B cell (primary cell): ENCODE results near the gene CCDC9B. TPM values are rescaled to one million over a fixed set of nuclear protein-coding genes. Genes with fewer than 3 reads are reported as not detected.

Experiments
- ATAC-seq: fragments of 200-7000 bp; cut with Tn5 transposase; one replicate; pipeline ENCODE4 v1.10.0; 2021; ENCODE audit warnings: low read depth, mild to moderate bottlenecking, moderate number of reproducible peaks, moderate library complexity
- CTCF ChIA-PET: fragments of 350-600 bp; sonication (Branson Sonifier 250); formaldehyde crosslinking; loops from one replicate; lab custom pipeline; 2021; ENCODE audit warnings: antibody characterized with exemption, inconsistent platforms; lab: Charles Lee
- POLR2A ChIA-PET: fragments of 350-600 bp; sonication (Branson Sonifier 250); formaldehyde crosslinking; loops from one replicate; lab custom pipeline; 2021; ENCODE audit warnings: antibody characterized with exemption; lab: Charles Lee
- DNase-seq: peaks from one replicate; pipeline ENCODE4 v3.0.0; 2013
- H2AFZ ChIP-seq: 2 replicates; pipeline ENCODE4 v1.6.1; 2012; ENCODE audit warnings: mild to moderate bottlenecking, low read depth, low read length; ENCODE audit not compliant: insufficient read depth, poor library complexity, severe bottlenecking
- H3K27ac ChIP-seq, 2 donors: 1 replicate in 1 of 2; 2 replicates in 1 of 2; pipeline ENCODE4 v1.5.1; 2012 to 2013; ENCODE audit warnings: low read length in 2 of 2, mild to moderate bottlenecking in 2 of 2, moderate library complexity in 1 of 2
- H3K27me3 ChIP-seq, 4 experiments: fragments of 200-600 bp in 1 of 4; sonication (generic) in 1 of 4; replicated peaks in 1 of 4; 1 replicate in 2 of 4; 2 replicates in 2 of 4; pipeline versions ENCODE4 v1.6.1 to v1.7.0; 2013 to 2016; ENCODE audit warnings: low read length in 3 of 4, mild to moderate bottlenecking in 2 of 4, mixed read lengths in 1 of 4, moderate library complexity in 1 of 4; ENCODE audit not compliant: insufficient read depth in 4 of 4, control insufficient read depth in 3 of 4; ENCODE audit errors: control extremely low read depth in 1 of 4
- H3K36me3 ChIP-seq, 2 experiments: replicated peaks in 1 of 2; 1 replicate in 1 of 2; 2 replicates in 1 of 2; pipeline versions ENCODE4 v1.6.1 to v1.7.1; 2013; ENCODE audit warnings: low read length in 1 of 2; ENCODE audit not compliant: insufficient read depth in 2 of 2, control insufficient read depth in 1 of 2; ENCODE audit errors: control extremely low read depth in 1 of 2, extremely low read depth in 1 of 2
- H3K4me1 ChIP-seq, 2 donors: fragments of 200-600 bp in 1 of 2; sonication (generic) in 1 of 2; 1 replicate in 1 of 2; 2 replicates in 1 of 2; pipeline versions ENCODE4 v1.5.1 to v1.6.1; 2013 to 2017; ENCODE audit warnings: low read length in 2 of 2; ENCODE audit not compliant: control insufficient read depth in 2 of 2, insufficient read depth in 2 of 2
- H3K4me2 ChIP-seq: replicated peaks from 2 replicates; pipeline ENCODE3; 2012; ENCODE audit warnings: mild to moderate bottlenecking, low read depth, low read length; ENCODE audit not compliant: poor library complexity, severe bottlenecking
- H3K4me3 ChIP-seq, 5 experiments: fragments of 200-600 bp in 1 of 5; sonication (generic) in 1 of 5; 1 replicate in 3 of 5; 2 replicates in 2 of 5; pipeline versions ENCODE4 v1.5.1 to v1.7.0; 2011 to 2016; ENCODE audit warnings: low read length in 4 of 5, mild to moderate bottlenecking in 4 of 5, low read depth in 2 of 5, control low read depth in 1 of 5, moderate library complexity in 1 of 5; ENCODE audit not compliant: insufficient read depth in 1 of 5; ENCODE audit errors: control extremely low read depth in 1 of 5, extremely low read depth in 1 of 5
- H3K79me2 ChIP-seq: fragments of 200-600 bp; sonication (generic); one replicate; pipeline ENCODE4 v1.6.0; 2016; ENCODE audit warnings: low read length; ENCODE audit not compliant: control insufficient read depth, insufficient read depth
- H3K9ac ChIP-seq: fragments of 200-600 bp; sonication (generic); 2 replicates; pipeline ENCODE4 v1.6.1; 2017; ENCODE audit warnings: mild to moderate bottlenecking, low read length, moderate library complexity
- H3K9me3 ChIP-seq, 3 donors: one replicate each; pipeline versions ENCODE4 v1.6.1 to v1.7.1; 2013; ENCODE audit warnings: low read length in 2 of 3; ENCODE audit not compliant: control insufficient read depth in 2 of 3, insufficient read depth in 1 of 3; ENCODE audit errors: control extremely low read depth in 1 of 3
- H4K20me1 ChIP-seq: 2 replicates; pipeline ENCODE4 v1.6.0; 2012; ENCODE audit warnings: mild to moderate bottlenecking, low read length; ENCODE audit not compliant: insufficient read depth, control insufficient read depth, poor library complexity, severe bottlenecking
- H3K27ac Mint-ChIP-seq: one replicate; pipeline ENCODE4 v1.8.0; 2021; ENCODE audit warnings: mixed read lengths
- H3K27me3 Mint-ChIP-seq: one replicate; pipeline ENCODE4 v1.8.0; 2021; ENCODE audit warnings: mixed read lengths
- H3K4me1 Mint-ChIP-seq: one replicate; pipeline ENCODE4 v1.8.0; 2021; ENCODE audit warnings: mixed read lengths
- H3K4me3 Mint-ChIP-seq: one replicate; pipeline ENCODE4 v1.8.0; 2021; ENCODE audit warnings: mixed read lengths
- H3K9me3 Mint-ChIP-seq: one replicate; pipeline ENCODE4 v1.8.0; 2022; ENCODE audit warnings: mixed read lengths; ENCODE audit not compliant: insufficient read depth
- EZH2 ChIP-seq: IDR thresholded peaks from 2 replicates; pipeline ENCODE4 v1.6.1; 2012; ENCODE audit warnings: borderline replicate concordance, low read depth, mild to moderate bottlenecking, moderate library complexity, low read length; ENCODE audit not compliant: insufficient read depth, poor library complexity, severe bottlenecking
- WGBS: methylation state at CpG from one replicate; pipeline ENCODE4 v1.1.5; 2013; ENCODE audit warnings: missing lambda C conversion rate; ENCODE audit not compliant: insufficient coverage; 5-methylcytosine and 5-hydroxymethylcytosine counted together
- intact Hi-C: fragments of 100-400 bp; cut with micrococcal nuclease; formaldehyde crosslinking; loops from one replicate; pipeline ENCODE4 v1.10.0; 2022
- polyA plus RNA-seq: library from polyadenylated mRNA; depleted of rRNA; stranded (reverse); fragments of >200 nt; gene quantifications from 2 replicates; pipeline ENCODE4 v1.2.3, GENCODE V29; 2012
- total RNA-seq, 2 donors: library from RNA; stranded (reverse); fragments of 120-200 nt in 1 of 2; gene quantifications; 1 replicate in 1 of 2; 2 replicates in 1 of 2; pipeline versions ENCODE4 v1.2.3 to v1.2.4, GENCODE V29; 2013 to 2022
- TF ChIP-seq, protein P1 (sequence below): fragments of 200-600 bp; IDR thresholded peaks from one replicate; pipeline ENCODE4 v1.8.0; 2022; ENCODE audit warnings: antibody characterized with exemption, mild to moderate bottlenecking

CCDC9B gene
- total and polyA plus RNA-seq, 2 donors (not counting 1 experiment from before 2014, with no cell fraction given), result 1.6 to 2.4 TPM

GRCh38 chr15:40333922-40334492 lies 6.7 kb downstream of the CCDC9B start:
- 5% methylated on average over 10 of the region's 12 CpGs for WGBS
- peak; percentile 22 for ATAC-seq
- H3K9me3 ChIP-seq, result no peaks in the 10 kb centered on the region
- H3K27me3 Mint-ChIP-seq, result peaks cover 4% of the 10 kb centered on the region
- CTCF ChIA-PET, result interaction anchor here (1.1 to 12.2 kb wide), 6 partner anchors 7 to 58 kb away, joined by 3 to 382 read pairs (median 72); partner anchors contain the start of genes INAFM2 and PLCB2
- no peaks in the 10 kb centered on the region for H3K9me3 Mint-ChIP-seq
- H3K9ac ChIP-seq, result peak overlapping the region; percentile 1
- H3K4me1 Mint-ChIP-seq, result peaks cover 28% of the 10 kb centered on the region
- H3K27ac ChIP-seq, result no peak overlapping the region
- H3K79me2 ChIP-seq, result no peaks in the 10 kb centered on the region
- H3K36me3 ChIP-seq, result no peaks in the 10 kb centered on the region
- peak overlapping the region; percentile 6 for H3K4me3 Mint-ChIP-seq
- intact Hi-C loops, result no loop called here
- H2AFZ ChIP-seq, result peak overlapping the region; percentile 56
- no peak overlapping the region for H3K4me3 ChIP-seq
- H3K4me2 ChIP-seq, result peak overlapping the region; percentile 51
- DNase-seq, result peak; percentile 48
- H3K27me3 ChIP-seq, result peaks cover 0 to 12% (median 0%) of the 10 kb centered on the region in 4 experiments
- no peaks in the 10 kb centered on the region for H4K20me1 ChIP-seq
- no peak overlapping the region for H3K27ac Mint-ChIP-seq
- peaks cover 21 to 31% of the 10 kb centered on the region in 2 donors for H3K4me1 ChIP-seq
- TF ChIP-seq EZH2, result no peak
- TF ChIP-seq, protein P1, sequence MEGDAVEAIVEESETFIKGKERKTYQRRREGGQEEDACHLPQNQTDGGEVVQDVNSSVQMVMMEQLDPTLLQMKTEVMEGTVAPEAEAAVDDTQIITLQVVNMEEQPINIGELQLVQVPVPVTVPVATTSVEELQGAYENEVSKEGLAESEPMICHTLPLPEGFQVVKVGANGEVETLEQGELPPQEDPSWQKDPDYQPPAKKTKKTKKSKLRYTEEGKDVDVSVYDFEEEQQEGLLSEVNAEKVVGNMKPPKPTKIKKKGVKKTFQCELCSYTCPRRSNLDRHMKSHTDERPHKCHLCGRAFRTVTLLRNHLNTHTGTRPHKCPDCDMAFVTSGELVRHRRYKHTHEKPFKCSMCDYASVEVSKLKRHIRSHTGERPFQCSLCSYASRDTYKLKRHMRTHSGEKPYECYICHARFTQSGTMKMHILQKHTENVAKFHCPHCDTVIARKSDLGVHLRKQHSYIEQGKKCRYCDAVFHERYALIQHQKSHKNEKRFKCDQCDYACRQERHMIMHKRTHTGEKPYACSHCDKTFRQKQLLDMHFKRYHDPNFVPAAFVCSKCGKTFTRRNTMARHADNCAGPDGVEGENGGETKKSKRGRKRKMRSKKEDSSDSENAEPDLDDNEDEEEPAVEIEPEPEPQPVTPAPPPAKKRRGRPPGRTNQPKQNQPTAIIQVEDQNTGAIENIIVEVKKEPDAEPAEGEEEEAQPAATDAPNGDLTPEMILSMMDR, result no peak
- POLR2A ChIA-PET, result interaction anchor here (1.2 to 1.7 kb wide), 2 partner anchors 26 to 54 kb away, joined by 3 to 6 read pairs; partner anchors contain the start of gene PLCB2

DNA sequence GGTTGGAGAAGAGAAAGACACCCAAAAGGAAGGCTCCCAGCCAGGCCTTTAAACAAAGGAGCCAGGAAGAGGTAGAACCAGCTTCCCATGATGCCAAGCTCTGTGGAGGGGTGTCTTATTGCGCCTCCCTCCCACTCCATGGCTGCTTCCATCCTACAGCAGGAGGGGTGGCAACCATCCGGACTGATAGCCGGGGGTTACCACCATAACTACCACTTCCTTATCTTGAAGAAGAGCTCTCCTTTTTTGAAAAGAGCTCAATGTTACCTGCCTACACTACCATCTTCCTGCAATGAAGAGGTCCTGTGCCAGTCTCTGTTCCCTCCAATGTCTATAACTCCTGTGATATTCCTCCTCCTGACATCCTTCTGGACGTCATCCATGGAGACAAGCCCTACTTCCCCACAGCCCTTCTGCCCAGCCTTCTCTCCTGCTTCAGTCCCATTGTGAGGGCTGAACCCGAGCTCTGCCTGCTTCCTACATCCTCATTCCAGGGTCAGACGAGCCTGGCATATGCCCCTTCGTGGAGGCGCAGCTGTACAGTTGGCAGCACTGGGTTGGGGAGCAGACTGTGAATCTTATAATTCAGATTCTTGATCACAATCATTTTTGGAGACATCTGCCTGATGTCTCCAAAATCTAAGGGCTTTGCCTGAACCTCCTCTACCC lies 8.5 kb downstream of the CCDC9B start:
- Histone ChIP-seq H4K20me1 (no peaks in the 10 kb centered on the region), H3K79me2 (no peaks in the 10 kb centered on the region), H3K27ac (no peak overlapping the region), H3K27me3 (peaks cover 0 to 4% (median 0%) of the 10 kb centered on the region in 4 experiments), H3K4me3 (no peak overlapping the region), H3K4me2 (no peak overlapping the region), H3K9ac (no peak overlapping the region), H2AFZ (no peak overlapping the region), H3K4me1 (peaks cover 17 to 23% of the 10 kb centered on the region in 2 donors), H3K36me3 (no peaks in the 10 kb centered on the region), H3K9me3 (no peaks in the 10 kb centered on the region)
- Mint-ChIP-seq H3K4me3 (no peak overlapping the region), H3K4me1 (peaks cover 24% of the 10 kb centered on the region), H3K27me3 (no peaks in the 10 kb centered on the region), H3K9me3 (no peaks in the 10 kb centered on the region), H3K27ac (no peak overlapping the region)
- intact Hi-C loops, result no loop called here
- DNase-seq (no peak), ATAC-seq (no peak)
- CTCF ChIA-PET, result interaction anchor here (0.7 to 12.2 kb wide), 6 partner anchors 12 to 53 kb away, joined by 4 to 221 read pairs (median 6); partner anchors contain the start of genes INAFM2 and PLCB2
- no peak for TF ChIP-seq EZH2
- TF ChIP-seq, protein P1, result no peak
- POLR2A ChIA-PET, result interaction anchor here (0.6 kb wide), 1 partner anchor 263 kb away, joined by 3 read pairs; no protein-coding TSS in a partner anchor
- WGBS, result 62% methylated on average over 4 of the region's 8 CpGs
